CD14-positive monocyte (primary cell): ENCODE data around the gene CNOT4. TPM values are rescaled to one million over a fixed set of nuclear protein-coding genes. Genes with fewer than 3 reads are reported as not detected.

Source experiments
- DNase-seq, 3 donors: peaks; one replicate each; pipeline ENCODE4 v3.0.0-alpha.2; 2011 to 2022
- H2AFZ ChIP-seq: 2 replicates; pipeline ENCODE4 v1.6.0; 2012; ENCODE audit warnings: mild to moderate bottlenecking, low read depth, low read length, inconsistent platforms; ENCODE audit not compliant: insufficient read depth, poor library complexity, severe bottlenecking
- H3K27ac ChIP-seq, 2 donors: 1 replicate in 1 of 2; 2 replicates in 1 of 2; pipeline ENCODE4 v1.5.1; 2012 to 2013; ENCODE audit warnings: low read length in 2 of 2, control low read depth in 1 of 2, inconsistent platforms in 1 of 2, low read depth in 1 of 2, mild to moderate bottlenecking in 1 of 2
- H3K27me3 ChIP-seq, 2 donors: one replicate each; pipeline versions ENCODE4 v1.6.0 to v1.6.1; 2011 to 2013; ENCODE audit warnings: low read length in 2 of 2; ENCODE audit not compliant: control insufficient read depth in 2 of 2, insufficient read depth in 2 of 2
- H3K36me3 ChIP-seq, 2 donors: replicated peaks in 1 of 2; 1 replicate in 1 of 2; 2 replicates in 1 of 2; pipeline versions ENCODE4 v1.5.1 to v1.6.1; 2012 to 2013; ENCODE audit warnings: low read length in 2 of 2, control low read depth in 1 of 2, inconsistent platforms in 1 of 2, mild to moderate bottlenecking in 1 of 2; ENCODE audit not compliant: insufficient read depth in 2 of 2, control insufficient read depth in 1 of 2
- H3K4me1 ChIP-seq, 2 donors: 1 replicate in 1 of 2; 2 replicates in 1 of 2; pipeline versions ENCODE4 v1.5.1 to v1.6.1; 2012 to 2013; ENCODE audit warnings: low read length in 2 of 2, control low read depth in 1 of 2, inconsistent platforms in 1 of 2, mild to moderate bottlenecking in 1 of 2, moderate library complexity in 1 of 2; ENCODE audit not compliant: insufficient read depth in 2 of 2, control insufficient read depth in 1 of 2
- H3K4me2 ChIP-seq: replicated peaks from 2 replicates; pipeline ENCODE3; 2012; ENCODE audit warnings: low read length, moderate library complexity, mild to moderate bottlenecking; ENCODE audit not compliant: poor library complexity, severe bottlenecking; ENCODE audit errors: extremely low read depth
- H3K4me3 ChIP-seq, 3 experiments: fragments of 200-600 bp in 1 of 3; sonication (generic) in 1 of 3; replicated peaks in 1 of 3; 1 replicate in 2 of 3; 2 replicates in 1 of 3; pipeline ENCODE4 v1.5.1; 2011 to 2013; ENCODE audit warnings: low read length in 3 of 3, mild to moderate bottlenecking in 3 of 3, control low read depth in 2 of 3, low read depth in 2 of 3, inconsistent platforms in 1 of 3, moderate library complexity in 1 of 3
- H3K79me2 ChIP-seq: 2 replicates; pipeline ENCODE4 v1.6.0; 2012; ENCODE audit warnings: mild to moderate bottlenecking, control low read depth, inconsistent platforms, low read length, moderate library complexity; ENCODE audit not compliant: insufficient read depth
- H3K9ac ChIP-seq: 2 replicates; pipeline ENCODE4 v1.6.0; 2017; ENCODE audit warnings: low read length, mild to moderate bottlenecking; ENCODE audit not compliant: insufficient read depth, poor library complexity, severe bottlenecking
- H3K9me3 ChIP-seq, 2 donors: replicated peaks in 1 of 2; 1 replicate in 1 of 2; 2 replicates in 1 of 2; pipeline versions ENCODE4 v1.5.1 to v1.6.1; 2012 to 2013; ENCODE audit warnings: low read length in 2 of 2, control low read depth in 1 of 2; ENCODE audit not compliant: control insufficient read depth in 1 of 2, insufficient read depth in 1 of 2
- H4K20me1 ChIP-seq: 2 replicates; pipeline ENCODE4 v1.6.0; 2012; ENCODE audit warnings: mild to moderate bottlenecking, low read length, control low read depth, moderate library complexity; ENCODE audit not compliant: insufficient read depth
- H3K27ac Mint-ChIP-seq, 7 donors: one replicate each; pipeline ENCODE4 v1.8.0; 2020; ENCODE audit warnings: mild to moderate bottlenecking in 7 of 7, mixed read lengths in 7 of 7, moderate library complexity in 6 of 7, inconsistent platforms in 2 of 7
- H3K27me3 Mint-ChIP-seq, 3 donors: one replicate each; pipeline ENCODE4 v1.8.0; 2021 to 2022; ENCODE audit warnings: low read depth in 3 of 3, mild to moderate bottlenecking in 3 of 3, mixed read lengths in 3 of 3, moderate library complexity in 3 of 3, inconsistent platforms in 1 of 3
- H3K36me3 Mint-ChIP-seq, 2 donors: one replicate each; pipeline ENCODE4 v1.8.0; 2020; ENCODE audit warnings: mixed read lengths in 2 of 2, inconsistent platforms in 1 of 2, mild to moderate bottlenecking in 1 of 2
- H3K4me1 Mint-ChIP-seq: one replicate; pipeline ENCODE4 v1.8.0; 2020; ENCODE audit warnings: mild to moderate bottlenecking, mixed read lengths
- H3K4me3 Mint-ChIP-seq, 2 donors: one replicate each; pipeline ENCODE4 v1.8.0; 2020; ENCODE audit warnings: mild to moderate bottlenecking in 2 of 2, mixed read lengths in 2 of 2, moderate library complexity in 1 of 2
- H3K9me3 Mint-ChIP-seq, 7 donors: one replicate each; pipeline ENCODE4 v1.8.0; 2020 to 2022; ENCODE audit warnings: mixed read lengths in 7 of 7, mild to moderate bottlenecking in 6 of 7, moderate library complexity in 6 of 7, inconsistent platforms in 2 of 7
- CTCF ChIP-seq: fragments of 200-600 bp; IDR thresholded peaks from one replicate; pipeline ENCODE4 v1.8.0; 2022; ENCODE audit warnings: antibody characterized with exemption, mild to moderate bottlenecking
- WGBS: methylation state at CpG from one replicate; pipeline ENCODE4 v1.1.5; 2013; ENCODE audit warnings: missing lambda C conversion rate; ENCODE audit not compliant: insufficient coverage; 5-methylcytosine and 5-hydroxymethylcytosine counted together
- intact Hi-C, 2 donors: fragments of 100-400 bp; cut with micrococcal nuclease; formaldehyde crosslinking; loops; one replicate each; pipeline versions ENCODE4 v1.15.0 to v1.15.1; 2023
- polyA plus RNA-seq, 3 donors: library from polyadenylated mRNA; depleted of rRNA in 1 of 3; unstranded in 2 of 3; stranded (reverse) in 1 of 3; fragments of 300-500 nt in 2 of 3; fragments of >200 nt in 1 of 3; fragmentation: Illumina TruSeq in 2 of 3; gene quantifications; 1 replicate in 2 of 3; 2 replicates in 1 of 3; pipeline ENCODE4 v1.2.3, GENCODE V29; 2012 to 2021

CNOT4 gene
- polyA plus RNA-seq, 3 donors: 4.3 to 7.9 (median 6.3) TPM

GRCh38 chr7:135414208-135414607, 95.7 kb downstream of the CNOT4 start:
- H3K9me3 Mint-ChIP-seq: no peaks in the 10 kb centered on the region
- TF ChIP-seq CTCF: no peak
- H3K4me1 Mint-ChIP-seq: no peaks in the 10 kb centered on the region
- Histone ChIP-seq H3K79me2 (no peaks in the 10 kb centered on the region), H3K9ac (no peak overlapping the region), H3K27me3 (no peaks in the 10 kb centered on the region), H3K4me1 (no peaks in the 10 kb centered on the region), H3K9me3 (no peaks in the 10 kb centered on the region), H3K27ac (no peak overlapping the region), H3K4me3 (no peak overlapping the region), H2AFZ (no peak overlapping the region), H3K36me3 (peaks cover 49 to 82% of the 10 kb centered on the region in 2 donors), H3K4me2 (no peak overlapping the region), H4K20me1 (peaks cover 18% of the 10 kb centered on the region)
- H3K27ac Mint-ChIP-seq: no peak overlapping the region
- WGBS: no CpG with 5 or more reads among the region's 3 CpGs
- intact Hi-C loops: no loop called here
- no peak for DNase-seq
- no peaks in the 10 kb centered on the region for H3K27me3 Mint-ChIP-seq
- peaks cover 31 to 45% of the 10 kb centered on the region in 2 donors for H3K36me3 Mint-ChIP-seq
- H3K4me3 Mint-ChIP-seq: no peak overlapping the region

DNA sequence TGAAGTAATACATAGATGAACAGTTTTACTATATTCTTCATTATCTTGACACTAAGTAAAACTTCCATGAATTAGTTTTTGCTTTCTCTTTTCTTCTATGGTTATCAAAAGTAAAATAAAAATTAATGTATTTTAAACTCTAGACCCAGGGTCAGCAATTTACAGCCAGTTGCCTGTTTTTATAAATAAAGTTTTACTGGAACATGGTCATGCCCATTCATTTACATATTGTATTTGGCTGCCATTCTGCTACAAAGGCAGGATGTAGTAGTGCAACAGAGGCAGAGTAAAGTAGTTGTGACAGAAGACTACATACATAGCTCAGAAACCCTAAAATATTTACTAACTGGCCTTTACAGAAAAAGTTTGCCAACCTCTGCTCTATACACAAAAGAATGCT, 98.8 kb downstream of the CNOT4 start:
- Histone ChIP-seq H3K4me2 (no peak overlapping the region), H2AFZ (no peak overlapping the region), H3K79me2 (no peaks in the 10 kb centered on the region), H3K4me3 (no peak overlapping the region), H3K27ac (no peak overlapping the region), H3K36me3 (peaks cover 28 to 82% of the 10 kb centered on the region in 2 donors), H3K9ac (no peak overlapping the region), H3K9me3 (no peaks in the 10 kb centered on the region), H4K20me1 (no peaks in the 10 kb centered on the region), H3K4me1 (no peaks in the 10 kb centered on the region), H3K27me3 (no peaks in the 10 kb centered on the region)
- Mint-ChIP-seq H3K36me3 (peaks cover 27 to 46% of the 10 kb centered on the region in 2 donors), H3K27ac (no peak overlapping the region), H3K9me3 (peaks cover 0 to 2% (median 0%) of the 10 kb centered on the region in 7 donors), H3K4me3 (no peak overlapping the region), H3K27me3 (no peaks in the 10 kb centered on the region), H3K4me1 (peaks cover 2% of the 10 kb centered on the region)
- intact Hi-C loops: no loop called here
- DNase-seq: no peak
- TF ChIP-seq CTCF: no peak
